Fibroblast of lung (primary cell): Measurements from ENCODE around the gene PLAAT2. TPM values are rescaled to one million over a fixed set of nuclear protein-coding genes. Genes with fewer than 3 reads are reported as not detected.
A peak's percentile ranks its signal among the peaks of the same experiment; 100 is the strongest.

Experiments
- DNase-seq, 2 donors: peaks; one replicate each; pipeline versions ENCODE4 v3.0.0 to v3.0.0-alpha.2; 2010; ENCODE audit warnings: low read depth in 2 of 2
- H2AFZ ChIP-seq: 2 replicates; pipeline ENCODE4 v1.5.1; 2012; ENCODE audit warnings: low read length, control low read depth, inconsistent platforms
- H3K27ac ChIP-seq: 2 replicates; pipeline ENCODE4 v1.5.1; 2011; ENCODE audit warnings: low read length, control low read depth; ENCODE audit not compliant: insufficient read depth
- H3K27me3 ChIP-seq: 2 replicates; pipeline ENCODE4 v1.5.1; 2011; ENCODE audit warnings: mild to moderate bottlenecking, low read length; ENCODE audit not compliant: control insufficient read depth, insufficient read depth
- H3K36me3 ChIP-seq: 2 replicates; pipeline ENCODE4 v1.5.1; 2011; ENCODE audit warnings: low read length; ENCODE audit not compliant: control insufficient read depth, insufficient read depth
- H3K4me1 ChIP-seq: 2 replicates; pipeline ENCODE4 v1.5.1; 2011; ENCODE audit warnings: low read length; ENCODE audit not compliant: control insufficient read depth, insufficient read depth; ENCODE audit errors: extremely low read depth
- H3K4me2 ChIP-seq: 2 replicates; pipeline ENCODE4 v1.5.1; 2011; ENCODE audit warnings: low read length, control low read depth; ENCODE audit not compliant: insufficient read depth; ENCODE audit errors: extremely low read depth
- H3K4me3 ChIP-seq, 4 experiments: fragments of 200-600 bp in 1 of 4; sonication (generic) in 1 of 4; replicated peaks in 1 of 4; 2 replicates each; pipeline ENCODE4 v1.5.1; 2011 to 2016; ENCODE audit warnings: low read length in 4 of 4, low read depth in 3 of 4, mild to moderate bottlenecking in 3 of 4, control low read depth in 2 of 4, inconsistent platforms in 1 of 4, mixed read lengths in 1 of 4; ENCODE audit not compliant: insufficient read depth in 1 of 4; ENCODE audit errors: control extremely low read depth in 1 of 4
- H3K79me2 ChIP-seq: 2 replicates; pipeline ENCODE4 v1.5.1; 2012; ENCODE audit warnings: mild to moderate bottlenecking, low read length, inconsistent platforms; ENCODE audit not compliant: control insufficient read depth, insufficient read depth
- H3K9ac ChIP-seq: 2 replicates; pipeline ENCODE4 v1.5.1; 2011; ENCODE audit warnings: mild to moderate bottlenecking, low read length, control low read depth; ENCODE audit not compliant: insufficient read depth
- H3K9me3 ChIP-seq: 2 replicates; pipeline ENCODE4 v1.5.1; 2012; ENCODE audit warnings: low read depth, low read length; ENCODE audit not compliant: control insufficient read depth, insufficient read depth
- H4K20me1 ChIP-seq: 2 replicates; pipeline ENCODE4 v1.5.1; 2011; ENCODE audit warnings: low read length; ENCODE audit not compliant: control insufficient read depth, insufficient read depth; ENCODE audit errors: extremely low read depth
- EZH2 ChIP-seq: IDR thresholded peaks from 2 replicates; pipeline ENCODE4 v1.5.1; 2012; ENCODE audit warnings: low read length, control low read depth, mild to moderate bottlenecking; ENCODE audit errors: missing control alignments
- polyA plus RNA-seq, 2 donors: library from polyadenylated mRNA; depleted of rRNA in 1 of 2; stranded (reverse) in 1 of 2; unstranded in 1 of 2; fragments of >200 nt; gene quantifications; 2 replicates each; pipeline ENCODE4 v1.2.1, GENCODE V29; 2011 to 2012; ENCODE audit warnings: missing spikeins in 1 of 2
- total RNA-seq: library from RNA; depleted of rRNA; stranded (reverse); fragments of >200 nt; gene quantifications from 2 replicates; pipeline ENCODE4 v1.2.1, GENCODE V29; 2014
- TF ChIP-seq, protein P1 (sequence below), 2 donors: IDR thresholded peaks in 1 of 2; conservative IDR thresholded peaks in 1 of 2; 1 replicate in 1 of 2; 2 replicates in 1 of 2; pipeline ENCODE4 v1.5.1; 2011 to 2012; ENCODE audit warnings: low read length in 2 of 2, control low read depth in 1 of 2, inconsistent platforms in 1 of 2, low read depth in 1 of 2, mild to moderate bottlenecking in 1 of 2

The PLAAT2 gene
- total and polyA plus RNA-seq, 2 donors (not counting 1 experiment from before 2014, with no cell fraction given), result not detected

GRCh38 chr11:63572026-63572688 is 9.0 kb upstream of the PLAAT2 start:
- no peak overlapping the region for H3K4me2 ChIP-seq

DNA sequence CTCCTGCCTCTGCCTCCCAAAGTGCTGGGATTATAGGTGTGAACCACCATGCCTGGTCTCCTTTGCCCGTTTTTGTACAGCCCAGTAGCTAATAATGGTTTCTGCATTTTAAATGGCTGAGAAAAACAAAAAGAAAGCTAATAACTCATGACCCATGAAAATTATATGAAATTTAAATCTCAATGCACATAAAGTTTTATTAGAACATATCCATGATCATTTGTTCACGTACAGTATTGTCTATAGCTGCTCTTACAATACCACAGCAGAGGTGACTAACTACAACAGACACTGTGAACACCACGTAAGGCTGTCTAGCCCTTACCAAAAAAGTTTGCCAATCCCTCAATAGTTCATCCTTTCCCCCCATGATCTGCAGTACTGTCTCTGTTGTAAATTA is 6.4 kb upstream of the PLAAT2 start:
- Histone ChIP-seq H3K27ac (no peak overlapping the region), H4K20me1 (no peaks in the 10 kb centered on the region), H3K9ac (no peak overlapping the region), H3K79me2 (no peaks in the 10 kb centered on the region), H3K4me2 (no peak overlapping the region), H3K27me3 (no peaks in the 10 kb centered on the region), H3K4me3 (no peak overlapping the region), H3K36me3 (no peaks in the 10 kb centered on the region), H3K4me1 (peaks cover 7% of the 10 kb centered on the region), H2AFZ (no peak overlapping the region), H3K9me3 (no peaks in the 10 kb centered on the region)
- no peak for DNase-seq
- TF ChIP-seq EZH2, result no peak
- TF ChIP-seq, protein P1, sequence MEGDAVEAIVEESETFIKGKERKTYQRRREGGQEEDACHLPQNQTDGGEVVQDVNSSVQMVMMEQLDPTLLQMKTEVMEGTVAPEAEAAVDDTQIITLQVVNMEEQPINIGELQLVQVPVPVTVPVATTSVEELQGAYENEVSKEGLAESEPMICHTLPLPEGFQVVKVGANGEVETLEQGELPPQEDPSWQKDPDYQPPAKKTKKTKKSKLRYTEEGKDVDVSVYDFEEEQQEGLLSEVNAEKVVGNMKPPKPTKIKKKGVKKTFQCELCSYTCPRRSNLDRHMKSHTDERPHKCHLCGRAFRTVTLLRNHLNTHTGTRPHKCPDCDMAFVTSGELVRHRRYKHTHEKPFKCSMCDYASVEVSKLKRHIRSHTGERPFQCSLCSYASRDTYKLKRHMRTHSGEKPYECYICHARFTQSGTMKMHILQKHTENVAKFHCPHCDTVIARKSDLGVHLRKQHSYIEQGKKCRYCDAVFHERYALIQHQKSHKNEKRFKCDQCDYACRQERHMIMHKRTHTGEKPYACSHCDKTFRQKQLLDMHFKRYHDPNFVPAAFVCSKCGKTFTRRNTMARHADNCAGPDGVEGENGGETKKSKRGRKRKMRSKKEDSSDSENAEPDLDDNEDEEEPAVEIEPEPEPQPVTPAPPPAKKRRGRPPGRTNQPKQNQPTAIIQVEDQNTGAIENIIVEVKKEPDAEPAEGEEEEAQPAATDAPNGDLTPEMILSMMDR (conservative IDR thresholded peaks at IDR 0.05 in 1 of 2, IDR thresholded peaks at IDR 0.05 in 1 of 2; ENCODE audit: low read depth in 1 of 2, low read length in 2 of 2), result no peak

More at GRCh38 chr11:63572026-63572688, 9.0 kb upstream of the PLAAT2 start:
- H3K27ac ChIP-seq, result no peak overlapping the region
- H3K4me3 ChIP-seq, result no peak overlapping the region
- no peaks in the 10 kb centered on the region for H3K9me3 ChIP-seq
- TF ChIP-seq EZH2, result no peak
- TF ChIP-seq, protein P1 (conservative IDR thresholded peaks at IDR 0.05 in 1 of 2, IDR thresholded peaks at IDR 0.05 in 1 of 2; ENCODE audit: low read depth in 1 of 2, low read length in 2 of 2), result no peak
- H2AFZ ChIP-seq, result no peak overlapping the region
- H3K9ac ChIP-seq, result no peak overlapping the region
- no peaks in the 10 kb centered on the region for H4K20me1 ChIP-seq
- DNase-seq, result no peak
- H3K27me3 ChIP-seq, result no peaks in the 10 kb centered on the region
- H3K79me2 ChIP-seq, result no peaks in the 10 kb centered on the region
- no peaks in the 10 kb centered on the region for H3K36me3 ChIP-seq
- H3K4me1 ChIP-seq, result peaks cover 7% of the 10 kb centered on the region

DNA sequence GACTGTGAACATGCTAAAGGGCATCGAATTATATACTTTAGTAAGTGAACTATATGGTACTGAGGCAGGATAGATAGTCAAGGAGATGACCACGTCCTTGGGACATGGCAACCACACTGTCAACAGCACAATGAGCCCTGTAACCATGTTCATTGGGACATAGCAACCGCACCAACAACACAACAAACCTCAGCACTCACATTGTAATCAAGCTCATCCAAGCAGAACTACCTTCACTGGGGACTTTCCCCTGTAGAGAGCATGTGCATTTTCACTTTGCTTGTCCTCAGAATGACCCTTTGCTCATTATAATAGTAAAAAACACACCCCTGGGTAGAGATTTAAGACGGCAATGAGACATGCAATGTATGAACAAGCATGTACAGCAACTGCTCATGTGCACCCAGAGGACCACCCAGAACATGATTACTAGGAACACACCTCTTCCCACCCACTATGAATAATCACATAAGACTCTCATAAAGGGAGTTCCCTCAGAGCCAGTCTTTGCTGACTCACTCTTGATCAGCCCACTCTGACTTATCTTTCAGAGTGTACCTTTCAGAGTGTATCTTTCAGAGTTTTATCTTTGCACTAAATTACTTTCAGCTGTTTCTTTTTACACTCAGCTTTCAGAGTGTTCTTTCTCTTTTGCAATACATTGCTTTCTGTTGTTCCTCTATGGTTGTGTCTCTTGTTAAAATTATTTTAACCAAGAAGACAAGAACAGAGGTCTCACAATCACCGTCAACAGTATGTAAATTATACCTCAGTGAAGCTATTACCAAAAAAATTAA is 4.1 kb upstream of the PLAAT2 start:
- Histone ChIP-seq H3K9ac (no peak overlapping the region), H3K79me2 (no peaks in the 10 kb centered on the region), H3K27ac (peak overlapping the region; percentile 68), H3K27me3 (no peaks in the 10 kb centered on the region), H2AFZ (peak overlapping the region; percentile 24), H4K20me1 (no peaks in the 10 kb centered on the region), H3K4me3 (no peak overlapping the region), H3K4me1 (peaks cover 3% of the 10 kb centered on the region), H3K4me2 (peak overlapping the region; percentile 32), H3K36me3 (no peaks in the 10 kb centered on the region), H3K9me3 (no peaks in the 10 kb centered on the region)
- TF ChIP-seq EZH2, result no peak
- TF ChIP-seq, protein P1 (conservative IDR thresholded peaks at IDR 0.05 in 1 of 2, IDR thresholded peaks at IDR 0.05 in 1 of 2; ENCODE audit: low read depth in 1 of 2, low read length in 2 of 2), result no peak
- DNase-seq, result peak; percentile 81 to 94
